Raji (cell line): ENCODE measurements around the gene VTI1A.

Experiments used
- POLR2A ChIP-seq: IDR thresholded peaks from 2 replicates; pipeline ENCODE4 v1.6.1; 2011; ENCODE audit warnings: low read depth, low read length, control low read depth; ENCODE audit not compliant: insufficient read depth

Gene VTI1A

DNA sequence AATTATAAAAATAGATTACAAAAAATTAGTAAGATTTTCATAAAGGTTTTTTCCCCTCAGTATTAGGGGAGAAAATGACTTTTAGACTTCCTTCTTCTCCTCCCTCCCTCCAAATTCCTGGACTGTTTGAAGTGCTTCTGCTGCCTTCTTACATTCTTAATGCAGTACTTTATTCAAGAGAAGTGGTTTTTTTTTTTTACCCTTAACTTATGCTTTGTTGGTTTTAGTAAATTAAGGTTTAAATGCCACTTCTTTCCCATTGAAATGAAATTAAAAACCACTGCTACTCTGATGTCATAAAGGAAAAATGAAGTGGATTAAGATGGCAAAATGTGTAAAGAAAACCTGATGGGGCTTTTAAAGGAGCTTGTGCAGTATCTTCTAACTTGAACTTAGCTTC is 140.7 kb downstream of the VTI1A start:
- no peak for TF ChIP-seq POLR2A

DNA sequence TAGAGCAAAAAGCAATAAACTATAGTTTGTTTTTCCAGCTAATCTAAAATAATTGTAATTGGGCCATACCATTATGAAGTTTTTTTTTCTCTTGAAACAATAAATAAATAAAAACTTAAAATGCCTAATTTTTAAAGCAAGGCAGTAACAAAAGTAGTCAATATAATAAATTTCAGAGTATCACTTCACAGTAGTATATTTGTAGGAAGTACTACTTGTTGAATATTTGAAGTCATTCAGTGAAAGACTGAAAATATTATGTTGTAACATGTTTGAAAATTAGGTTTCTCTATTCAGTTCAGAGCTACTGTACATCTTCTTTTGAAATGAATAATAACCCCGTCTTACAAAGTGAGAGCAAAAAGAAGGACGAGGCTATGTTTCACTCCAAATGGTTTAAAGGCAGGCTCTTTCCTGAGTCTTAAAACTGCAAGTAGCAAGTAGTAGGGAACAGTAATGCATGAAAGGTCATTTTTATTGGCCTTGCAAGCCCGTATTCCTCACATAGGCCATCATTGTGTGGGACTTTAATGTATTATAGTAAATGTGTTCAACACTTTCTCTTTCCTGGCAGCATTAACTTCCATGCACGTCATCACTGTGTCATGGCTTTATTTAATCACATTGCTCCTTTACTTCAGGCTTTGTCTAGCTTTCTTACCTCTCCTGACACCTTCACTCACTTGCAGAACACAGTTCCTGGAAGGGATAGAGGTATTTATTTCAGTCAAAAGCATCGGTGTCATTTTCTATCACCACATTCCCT is 141.4 kb downstream of the VTI1A start:
- no peak for TF ChIP-seq POLR2A

DNA sequence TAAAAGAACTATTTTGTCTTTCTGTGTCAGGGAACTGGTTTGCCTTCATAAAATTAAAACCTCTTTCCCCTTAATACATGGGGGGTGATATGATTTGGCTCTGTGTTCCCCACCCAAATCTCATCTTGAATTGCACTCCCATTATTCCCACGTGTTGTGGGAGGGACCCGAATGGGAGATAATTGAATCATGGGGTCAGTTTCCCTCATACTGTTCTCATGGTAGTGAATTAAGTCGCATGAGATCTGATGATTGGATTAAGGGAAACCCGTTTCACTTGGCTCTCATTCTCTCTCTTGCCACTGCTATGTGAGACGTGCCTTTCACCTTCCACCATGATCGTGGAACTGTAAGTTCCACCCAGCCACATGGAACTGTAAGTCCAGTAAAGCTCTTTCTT is 142.1 kb downstream of the VTI1A start:
- TF ChIP-seq POLR2A: no peak

DNA sequence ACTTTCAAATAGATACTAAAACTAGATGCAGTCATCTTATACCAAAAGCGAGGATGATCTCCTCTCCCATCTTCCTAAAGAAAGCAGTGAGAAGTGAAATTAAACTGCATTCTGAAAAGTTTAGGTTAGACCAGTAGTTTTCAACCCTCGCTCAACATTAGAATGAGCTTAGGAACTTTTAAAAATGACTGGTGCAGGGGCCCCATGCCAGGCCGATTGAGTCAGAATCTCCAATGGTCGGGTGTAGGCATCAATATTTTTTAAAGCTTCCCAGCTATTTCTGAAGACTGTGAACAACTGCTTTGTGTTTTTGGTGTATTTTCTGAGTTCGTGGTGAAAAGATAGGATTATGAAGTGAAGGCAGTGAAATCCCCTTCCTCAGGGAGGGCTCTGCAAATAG is 146.0 kb downstream of the VTI1A start:
- no peak for TF ChIP-seq POLR2A

DNA sequence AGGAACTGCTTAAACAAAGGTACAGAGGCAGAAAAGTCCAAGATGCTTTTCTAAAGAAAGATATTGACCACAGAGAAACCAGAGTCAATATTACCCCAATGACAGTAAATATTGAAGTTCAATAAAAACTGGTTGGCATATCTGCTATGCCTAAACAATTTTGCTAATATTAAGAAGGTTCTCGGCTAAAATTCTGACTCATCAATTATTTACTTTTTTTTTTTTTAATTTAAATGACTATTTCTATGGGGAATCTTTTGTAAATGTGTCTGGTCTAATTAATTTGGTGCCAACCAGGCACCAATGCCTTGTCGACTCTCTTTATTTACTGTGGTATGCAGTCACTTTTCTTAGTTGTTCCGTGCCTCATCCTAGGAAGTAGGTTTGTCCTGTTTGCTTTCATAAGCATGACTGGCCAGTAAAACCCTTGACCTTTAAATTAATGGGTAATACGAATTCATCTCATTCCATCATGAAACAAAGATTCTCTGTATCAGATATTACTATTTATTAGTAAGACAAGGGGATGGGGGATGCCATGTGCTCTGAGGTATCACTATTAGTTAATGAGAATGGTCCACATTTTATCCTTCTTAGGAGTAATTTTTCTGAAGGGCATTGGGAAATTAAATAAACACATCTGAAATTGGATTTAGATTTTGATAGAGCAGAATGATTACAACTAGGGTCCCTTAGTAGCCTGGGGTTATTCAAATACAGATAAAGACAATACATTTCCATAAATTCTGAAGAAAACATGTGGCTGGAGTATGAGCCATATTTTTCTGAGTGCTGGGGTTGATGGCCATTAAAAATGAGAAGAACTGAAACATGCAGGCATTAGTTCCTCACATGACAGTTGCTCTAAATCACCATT is 154.4 kb downstream of the VTI1A start:
- no peak for TF ChIP-seq POLR2A

DNA sequence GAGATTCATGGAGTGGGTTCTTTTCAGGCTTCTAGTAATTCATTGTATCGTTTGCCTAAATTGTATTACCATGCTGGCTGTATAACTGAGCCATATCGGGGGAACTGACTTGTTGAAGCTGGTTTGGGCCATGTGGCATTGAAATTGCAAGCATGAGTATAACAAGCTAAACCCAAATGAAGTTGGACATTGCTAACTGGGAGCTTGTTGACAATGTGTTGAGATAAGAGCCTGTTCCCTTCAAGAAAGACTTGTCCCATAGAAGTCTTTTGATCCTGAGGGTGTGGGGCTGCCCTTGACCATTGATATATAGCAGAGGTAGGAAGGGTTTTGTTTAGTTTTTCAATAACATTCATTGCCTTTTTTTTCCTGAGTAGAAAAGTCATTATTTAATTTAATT is 156.0 kb downstream of the VTI1A start:
- no peak for TF ChIP-seq POLR2A

DNA sequence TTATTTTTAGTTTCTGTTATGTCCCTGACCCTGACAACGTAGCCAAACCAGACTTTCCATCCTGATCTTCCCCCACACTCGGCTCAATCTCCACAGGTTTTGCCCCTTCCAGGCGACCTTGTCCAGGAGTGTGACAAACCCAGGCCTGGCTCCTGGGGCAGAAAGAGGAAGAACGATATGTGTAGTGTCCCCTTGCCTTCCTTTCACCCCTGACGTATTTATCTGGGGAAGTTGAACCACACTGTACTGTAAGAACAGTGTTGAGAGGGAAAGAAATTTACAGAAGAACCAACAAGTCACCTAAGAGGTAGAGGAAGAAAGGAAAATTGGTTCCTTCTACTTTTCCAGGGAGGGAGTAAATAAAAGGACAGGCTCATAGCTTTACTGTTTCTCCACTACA is 158.0 kb downstream of the VTI1A start:
- TF ChIP-seq POLR2A: no peak

DNA sequence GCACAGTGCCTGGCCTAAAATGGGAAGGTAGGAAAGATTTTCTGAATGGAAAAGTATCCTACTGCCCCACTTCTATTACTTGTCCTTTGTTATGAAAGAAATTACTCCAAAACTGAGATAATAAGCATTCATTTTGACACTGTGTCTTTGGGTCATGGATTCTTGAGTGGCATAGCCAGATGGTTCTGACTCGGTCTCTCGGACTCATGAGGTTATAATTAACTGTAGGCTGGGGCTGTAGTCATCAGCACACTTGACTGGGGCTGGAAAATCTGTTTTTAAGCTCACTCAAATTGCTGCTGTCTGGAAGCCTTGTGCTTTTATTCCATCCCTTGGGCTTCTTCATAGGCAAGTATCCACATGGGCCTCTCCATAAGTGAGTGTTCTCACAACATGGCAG is 160.5 kb downstream of the VTI1A start:
- TF ChIP-seq POLR2A: no peak

DNA sequence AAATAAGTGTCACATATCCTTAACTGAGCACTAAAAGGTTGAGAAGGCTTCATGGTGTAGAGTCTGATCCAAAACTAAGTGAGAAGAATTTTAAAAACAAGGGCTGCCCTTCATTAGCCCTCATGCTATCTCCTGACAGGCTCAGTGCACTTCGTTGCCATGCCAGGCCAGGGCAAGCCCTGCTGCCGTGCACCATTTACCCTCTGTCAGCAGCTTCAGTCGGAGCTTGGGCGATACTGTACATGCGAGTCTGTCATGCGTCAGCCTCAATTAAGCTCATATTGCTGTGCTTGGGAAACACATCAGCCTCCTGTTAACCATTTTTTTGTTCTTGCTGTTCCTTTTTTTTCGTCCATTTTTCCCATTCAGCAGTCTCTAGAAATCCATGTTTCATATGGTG is 166.6 kb downstream of the VTI1A start:
- no peak for TF ChIP-seq POLR2A

DNA sequence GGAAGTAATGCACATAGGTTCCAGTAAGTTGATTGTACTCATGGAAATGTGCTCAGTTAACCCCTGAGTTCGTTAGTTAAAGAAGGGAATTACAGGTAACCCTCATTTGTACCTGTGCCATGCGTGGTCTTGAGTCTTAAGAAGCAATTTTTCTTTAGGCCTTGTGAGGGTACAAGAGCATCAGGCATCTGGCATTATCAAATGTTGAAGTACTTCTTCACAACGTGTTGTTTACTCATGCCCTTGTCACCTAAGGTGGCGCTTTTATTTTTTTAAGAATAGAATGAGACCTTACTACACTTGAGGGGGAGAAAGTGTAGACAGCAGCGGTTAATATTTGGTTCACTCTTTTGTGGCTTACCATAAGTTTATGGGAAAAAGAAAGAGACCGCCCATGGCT is 167.1 kb downstream of the VTI1A start:
- no peak for TF ChIP-seq POLR2A

DNA sequence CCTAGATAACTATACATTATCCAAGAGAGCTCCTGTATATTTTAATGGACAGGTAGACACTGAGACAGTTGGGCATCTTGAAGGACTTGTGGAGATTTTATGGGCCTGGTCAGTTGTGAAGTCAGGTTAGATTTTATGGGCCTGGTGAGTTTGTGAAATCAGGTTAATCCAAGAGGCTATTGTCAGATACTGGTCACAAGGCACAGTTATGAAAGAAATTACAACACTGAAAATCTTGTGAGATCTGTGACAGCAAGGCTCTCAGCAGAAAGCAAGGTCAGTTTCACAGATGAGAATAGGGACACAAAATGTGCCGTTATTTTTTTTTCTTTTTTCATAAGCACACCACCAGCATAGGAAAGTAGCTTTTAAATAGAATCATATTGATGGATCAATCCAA is 167.6 kb downstream of the VTI1A start:
- TF ChIP-seq POLR2A: no peak

DNA sequence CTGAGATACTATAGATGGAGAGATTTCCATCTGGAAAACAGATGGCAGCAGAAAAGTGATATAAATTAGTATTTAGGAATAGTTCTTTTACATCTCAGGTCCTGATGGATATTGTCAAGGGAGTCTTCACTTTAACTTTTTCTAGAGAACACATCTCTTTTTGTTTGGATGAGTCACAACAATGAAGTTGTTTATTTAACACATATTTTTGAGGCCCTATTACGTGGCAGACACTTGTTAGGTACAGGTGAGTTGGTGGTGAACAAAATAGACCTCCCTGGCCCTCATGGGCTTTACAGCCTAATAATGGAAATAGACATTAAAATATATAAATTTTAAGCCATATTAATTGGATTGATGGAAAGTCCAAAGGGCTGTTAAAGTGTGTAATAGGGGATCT is 168.3 kb downstream of the VTI1A start:
- no peak for TF ChIP-seq POLR2A

DNA sequence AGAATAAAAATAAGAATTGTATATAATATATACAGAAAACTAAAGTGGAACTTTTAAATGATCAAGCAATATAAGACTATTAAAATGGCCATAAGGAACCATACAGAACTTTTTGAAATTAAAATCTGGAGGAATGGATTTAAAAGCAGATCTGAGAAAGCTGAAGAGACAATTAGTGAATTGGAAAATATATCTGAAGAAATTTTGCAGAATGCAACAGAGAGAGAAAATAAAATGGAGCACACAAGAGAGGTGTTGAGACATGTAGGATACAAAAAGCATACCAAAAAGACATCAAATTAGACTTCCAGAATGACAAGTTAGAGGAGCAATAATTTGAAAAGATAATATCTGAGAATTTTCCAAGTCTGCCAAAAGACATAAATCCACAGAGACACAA is 169.6 kb downstream of the VTI1A start:
- TF ChIP-seq POLR2A: no peak

DNA sequence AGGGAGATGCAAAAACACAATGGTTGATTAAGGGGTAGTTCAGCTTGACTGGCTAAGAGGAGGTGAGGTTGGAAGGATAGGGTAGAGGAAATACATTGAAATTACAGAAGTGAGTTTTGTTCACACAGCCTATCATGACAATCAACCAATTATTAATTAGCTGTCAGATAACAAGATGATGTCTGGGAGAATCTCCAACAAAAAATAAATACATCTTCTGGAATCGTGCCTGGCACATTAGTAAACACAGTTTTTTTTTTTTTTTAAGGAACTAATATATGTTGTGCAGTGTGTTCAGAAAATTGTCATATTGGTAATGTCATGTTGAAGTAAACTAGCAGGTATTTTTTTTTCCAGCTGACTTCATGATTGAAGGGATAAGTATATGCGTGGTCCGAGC is 171.8 kb downstream of the VTI1A start:
- TF ChIP-seq POLR2A: no peak

DNA sequence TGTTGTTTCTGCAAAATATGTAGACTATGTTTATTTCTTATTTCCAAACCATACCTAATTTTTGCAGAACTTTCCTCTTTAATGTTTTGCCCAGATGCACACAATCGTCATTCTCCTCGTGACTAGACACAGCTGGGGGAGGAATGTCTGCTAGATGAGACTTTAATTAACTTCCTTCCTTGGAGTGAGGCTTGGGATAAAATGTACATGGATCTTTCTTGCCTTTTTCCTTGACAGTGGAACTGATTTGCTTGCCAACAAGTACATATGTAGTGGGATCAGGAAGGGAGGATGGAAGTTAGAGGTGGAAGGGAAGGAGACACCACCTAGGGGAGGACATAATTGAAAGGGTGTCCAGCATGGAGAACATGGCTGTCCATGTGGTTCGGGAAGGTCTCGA is 172.5 kb downstream of the VTI1A start:
- no peak for TF ChIP-seq POLR2A

DNA sequence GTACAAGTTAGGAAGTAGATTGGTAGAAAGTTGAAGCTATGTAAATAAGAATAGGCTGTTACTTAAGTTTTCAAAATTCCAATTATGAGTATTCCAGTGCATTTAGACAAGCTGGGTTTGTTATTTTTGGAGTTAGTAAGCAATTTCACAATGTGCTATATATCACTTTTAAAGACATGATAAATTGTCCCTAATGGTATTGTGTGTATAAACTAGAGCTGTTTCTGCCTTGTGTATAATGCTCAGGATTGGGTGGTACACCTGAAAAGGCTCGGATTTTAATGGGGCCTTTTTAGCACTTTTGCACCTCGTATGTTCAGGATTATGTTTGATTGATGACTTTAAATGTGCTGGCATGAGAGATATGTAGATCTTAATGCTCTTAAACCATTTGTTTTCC is 175.8 kb downstream of the VTI1A start:
- TF ChIP-seq POLR2A: no peak
